Astrocyte (in vitro differentiated cells and primary cell): ENCODE measurements around the gene TMA7B.

Source experiments
- EZH2 ChIP-seq: IDR thresholded peaks from 2 replicates; pipeline ENCODE4 v1.6.1; 2012; ENCODE audit warnings: mild to moderate bottlenecking, low read length, inconsistent platforms; ENCODE audit not compliant: insufficient read depth
- TF ChIP-seq, protein P1 (sequence below): IDR thresholded peaks from 2 replicates; pipeline ENCODE4 v1.5.1; 2011; ENCODE audit warnings: low read depth, mild to moderate bottlenecking, inconsistent platforms, low read length, moderate library complexity; ENCODE audit not compliant: insufficient read depth

DNA sequence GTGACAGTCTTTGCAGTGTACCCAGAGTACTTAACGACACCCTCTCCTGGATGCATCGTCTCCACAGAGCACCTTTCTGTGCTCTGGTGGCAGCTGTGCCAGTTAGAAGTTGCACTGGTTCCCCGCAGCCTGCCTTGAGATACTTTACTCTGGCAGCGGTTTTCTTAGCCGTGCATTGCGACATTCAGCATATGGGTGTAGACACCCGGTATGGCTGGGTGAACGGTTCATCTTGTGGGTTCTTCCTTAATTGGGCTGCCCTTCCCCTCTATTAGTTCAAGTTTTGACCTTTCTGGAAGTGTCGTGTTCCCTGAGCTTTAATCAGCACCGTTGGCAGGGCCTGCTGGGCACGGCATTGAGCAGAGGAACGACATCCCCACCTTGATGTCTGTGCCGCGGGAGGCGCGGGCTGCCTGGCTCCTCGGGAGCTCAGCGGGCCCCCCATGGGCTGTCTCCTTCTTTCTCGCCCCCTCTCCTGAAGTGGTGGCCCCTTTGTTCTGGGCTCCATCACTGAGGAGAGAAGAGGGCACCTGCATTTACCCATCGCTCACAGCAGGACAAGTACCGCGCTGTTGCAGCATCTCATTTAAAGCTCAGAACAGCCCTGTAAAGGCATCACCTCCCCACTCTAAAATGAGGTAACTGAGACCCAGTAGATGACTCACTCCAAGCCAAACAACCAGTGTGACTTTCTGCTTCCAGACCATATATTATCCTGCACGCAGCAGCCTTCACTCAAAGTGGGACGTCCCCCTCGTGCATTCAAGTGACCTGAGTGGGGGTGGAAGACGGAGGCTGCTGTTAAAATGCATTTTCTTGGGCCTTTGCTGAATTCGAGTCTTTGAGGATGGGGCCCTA is 47.9 kb downstream of the TMA7B start:
- TF ChIP-seq, protein P1, sequence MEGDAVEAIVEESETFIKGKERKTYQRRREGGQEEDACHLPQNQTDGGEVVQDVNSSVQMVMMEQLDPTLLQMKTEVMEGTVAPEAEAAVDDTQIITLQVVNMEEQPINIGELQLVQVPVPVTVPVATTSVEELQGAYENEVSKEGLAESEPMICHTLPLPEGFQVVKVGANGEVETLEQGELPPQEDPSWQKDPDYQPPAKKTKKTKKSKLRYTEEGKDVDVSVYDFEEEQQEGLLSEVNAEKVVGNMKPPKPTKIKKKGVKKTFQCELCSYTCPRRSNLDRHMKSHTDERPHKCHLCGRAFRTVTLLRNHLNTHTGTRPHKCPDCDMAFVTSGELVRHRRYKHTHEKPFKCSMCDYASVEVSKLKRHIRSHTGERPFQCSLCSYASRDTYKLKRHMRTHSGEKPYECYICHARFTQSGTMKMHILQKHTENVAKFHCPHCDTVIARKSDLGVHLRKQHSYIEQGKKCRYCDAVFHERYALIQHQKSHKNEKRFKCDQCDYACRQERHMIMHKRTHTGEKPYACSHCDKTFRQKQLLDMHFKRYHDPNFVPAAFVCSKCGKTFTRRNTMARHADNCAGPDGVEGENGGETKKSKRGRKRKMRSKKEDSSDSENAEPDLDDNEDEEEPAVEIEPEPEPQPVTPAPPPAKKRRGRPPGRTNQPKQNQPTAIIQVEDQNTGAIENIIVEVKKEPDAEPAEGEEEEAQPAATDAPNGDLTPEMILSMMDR, result no peak
- no peak for TF ChIP-seq EZH2
